HCT116 (cell line): ENCODE results near the gene ANKMY2. TPM values are rescaled to one million over a fixed set of nuclear protein-coding genes. Genes with fewer than 3 reads are reported as not detected.

Experiments
- ATAC-seq: fragments of 200-7000 bp; cut with Tn5 transposase; 2 replicates; pipeline ENCODE4 v1.9.1; 2020; ENCODE audit warnings: mild to moderate bottlenecking, moderate library complexity
- BruUV-seq: library from RNA; stranded (reverse); fragments of 400-500 nt; replicated peaks from 2 replicates; lab custom pipeline; 2021; lab: Mats Ljungman, UMichigan
- CTCF ChIA-PET: fragments of 300-600 bp; sonication (Branson Sonifier 250); formaldehyde crosslinking; loops from one replicate; lab custom pipeline; 2021; ENCODE audit warnings: antibody characterized with exemption; lab: Charles Lee
- POLR2A ChIA-PET: fragments of 300-600, 350-600 bp; sonication (Branson Sonifier 250); formaldehyde crosslinking; loops from one replicate; lab custom pipeline; 2021; ENCODE audit warnings: antibody characterized with exemption; lab: Charles Lee
- RAD21 ChIA-PET, 2 experiments: fragments of 300-600 bp; sonication (Branson Sonifier 250); formaldehyde crosslinking; loops; one replicate each; lab custom pipeline; 2023; ENCODE audit warnings: low total read pairs in 2 of 2; ENCODE audit not compliant: uncharacterized antibody in 2 of 2, unreplicated experiment in 2 of 2, low non-redundant PET in 1 of 2; lab: Charles Lee
- DNase-seq: peaks from one replicate; pipeline ENCODE4 v3.0.0-alpha.2; 2010; ENCODE audit warnings: low read depth, low spot score
- H2AFZ ChIP-seq: fragments of 200-600 bp; shearing (Covaris generic), sonication (generic); 2 replicates; pipeline ENCODE4 v1.6.1; 2017; ENCODE audit warnings: low read depth, mixed run types, mixed read lengths, antibody characterized with exemption, low read length; ENCODE audit not compliant: poor library complexity, severe bottlenecking
- H3K27ac ChIP-seq: 2 replicates; pipeline ENCODE4 v1.5.1; 2012; ENCODE audit warnings: low read depth, low read length
- H3K27me3 ChIP-seq: fragments of 200-600 bp; sonication (generic); 2 replicates; pipeline ENCODE4 v1.6.1; 2016; ENCODE audit warnings: mixed run types, low read length, mixed read lengths; ENCODE audit not compliant: insufficient read depth
- H3K36me3 ChIP-seq, 2 experiments: fragments of 200-500 bp in 1 of 2; fragments of 200-600 bp in 1 of 2; sonication (Bioruptor generic) in 1 of 2; sonication (generic) in 1 of 2; 2 replicates each; pipeline versions ENCODE4 v1.5.1 to v1.6.1; 2014 to 2016; ENCODE audit warnings: low read length in 2 of 2, inconsistent platforms in 1 of 2, mixed read lengths in 1 of 2, mixed run types in 1 of 2; ENCODE audit not compliant: insufficient read depth in 2 of 2, control insufficient read depth in 1 of 2
- H3K4me1 ChIP-seq, 2 experiments: fragments of 200-600 bp in 1 of 2; sonication (generic) in 1 of 2; 2 replicates each; pipeline versions ENCODE4 v1.5.1 to v1.6.1; 2012 to 2017; ENCODE audit warnings: low read length in 2 of 2, inconsistent platforms in 1 of 2, mild to moderate bottlenecking in 1 of 2, mixed read lengths in 1 of 2, mixed run types in 1 of 2, moderate library complexity in 1 of 2; ENCODE audit not compliant: insufficient read depth in 2 of 2, control insufficient read depth in 1 of 2
- H3K4me2 ChIP-seq: fragments of 200-600 bp; sonication (generic); 2 replicates; pipeline ENCODE4 v1.6.1; 2017; ENCODE audit warnings: mixed run types, low read length, mixed read lengths
- H3K4me3 ChIP-seq, 2 experiments: fragments of 200-600 bp in 1 of 2; sonication (generic) in 1 of 2; replicated peaks in 1 of 2; 2 replicates each; pipeline ENCODE4 v1.5.1; 2011 to 2016; ENCODE audit warnings: low read length in 2 of 2, control low read depth in 1 of 2, low read depth in 1 of 2, mild to moderate bottlenecking in 1 of 2, mixed read lengths in 1 of 2, mixed run types in 1 of 2
- H3K79me2 ChIP-seq: fragments of 200-600 bp; sonication (generic); 2 replicates; pipeline ENCODE4 v1.6.1; 2017; ENCODE audit warnings: mild to moderate bottlenecking, mixed run types, low read length, moderate library complexity, mixed read lengths; ENCODE audit not compliant: insufficient read depth
- H3K9ac ChIP-seq: fragments of 200-600 bp; sonication (generic); 2 replicates; pipeline ENCODE4 v1.6.1; 2016; ENCODE audit warnings: low read length, mixed read lengths
- H3K9me2 ChIP-seq: fragments of 200-600 bp; sonication (generic), shearing (Covaris generic); 2 replicates; pipeline ENCODE4 v1.6.1; 2017; ENCODE audit warnings: mixed run types, mild to moderate bottlenecking, moderate library complexity; ENCODE audit not compliant: insufficient read depth
- H3K9me3 ChIP-seq, 2 experiments: fragments of 200-500 bp in 1 of 2; fragments of 200-600 bp in 1 of 2; sonication (Bioruptor generic) in 1 of 2; sonication (generic) in 1 of 2; 2 replicates each; pipeline ENCODE4 v1.6.1; 2014 to 2017; ENCODE audit warnings: low read length in 2 of 2, mixed read lengths in 2 of 2, inconsistent platforms in 1 of 2, low read depth in 1 of 2, mild to moderate bottlenecking in 1 of 2, mixed run types in 1 of 2, moderate library complexity in 1 of 2; ENCODE audit not compliant: control insufficient read depth in 1 of 2, insufficient read depth in 1 of 2
- H4K20me1 ChIP-seq: fragments of 200-600 bp; sonication (generic), shearing (Covaris generic); 2 replicates; pipeline ENCODE4 v1.6.1; 2017; ENCODE audit warnings: mixed run types, mild to moderate bottlenecking, moderate library complexity; ENCODE audit not compliant: insufficient read depth
- ELF1 ChIP-seq: IDR thresholded peaks from 2 replicates; pipeline ENCODE4 v1.6.1; 2012; ENCODE audit warnings: low read depth, borderline replicate concordance
- EZH2 ChIP-seq: fragments of 200-600 bp; sonication (generic); IDR thresholded peaks from 2 replicates; pipeline ENCODE4 v1.6.1; 2017; ENCODE audit warnings: antibody characterized with exemption, mixed run types
- FOSL1 ChIP-seq: IDR thresholded peaks from 2 replicates; pipeline ENCODE4 v1.6.1; 2012; ENCODE audit warnings: low read depth
- JUND ChIP-seq: IDR thresholded peaks from 2 replicates; pipeline ENCODE4 v1.6.1; 2012
- POLR2AphosphoS5 ChIP-seq: IDR thresholded peaks from 2 replicates; pipeline ENCODE4 v1.6.1; 2011; ENCODE audit warnings: mild to moderate bottlenecking, low read depth, low read length, moderate library complexity
- SP1 ChIP-seq: IDR thresholded peaks from 2 replicates; pipeline ENCODE4 v1.6.1; 2012; ENCODE audit warnings: low read depth
- SRF ChIP-seq: IDR thresholded peaks from 2 replicates; pipeline ENCODE4 v1.6.1; 2012; ENCODE audit warnings: low read depth
- TCF7L2 ChIP-seq: IDR thresholded peaks from 2 replicates; pipeline ENCODE4 v1.7.0; 2011; ENCODE audit warnings: borderline replicate concordance, inconsistent platforms; ENCODE audit not compliant: insufficient read depth, insufficient read length; ENCODE audit errors: extremely low read depth
- ZFX ChIP-seq: fragments of 450-650 bp; IDR thresholded peaks from 2 replicates; pipeline ENCODE4 v1.6.1; 2017
- intact Hi-C: fragments of 100-400 bp; cut with micrococcal nuclease; formaldehyde crosslinking; loops from 2 replicates; pipeline ENCODE4 v1.10.0; 2022
- total RNA-seq: library from RNA; stranded (reverse); gene quantifications from one replicate; pipeline ENCODE4 v1.2.1, GENCODE V29; 2021; ENCODE audit not compliant: unreplicated experiment
- TF ChIP-seq, protein P1 (sequence below): IDR thresholded peaks from 2 replicates; pipeline ENCODE4 v1.6.1; 2012
- TF ChIP-seq, protein P2 (sequence below): IDR thresholded peaks from 2 replicates; pipeline ENCODE4 v1.6.1; 2012
- TF ChIP-seq, protein P3 (sequence below), 3 experiments: fragments of 200-600 bp in 1 of 3; sonication (generic) in 1 of 3; IDR thresholded peaks in 2 of 3; conservative IDR thresholded peaks in 1 of 3; 2 replicates each; pipeline ENCODE4 v1.5.1; 2012 to 2017; ENCODE audit warnings: low read depth in 2 of 3, low read length in 2 of 3, antibody characterized with exemption in 1 of 3, borderline replicate concordance in 1 of 3, control low read depth in 1 of 3, mild to moderate bottlenecking in 1 of 3, mixed read lengths in 1 of 3, mixed run types in 1 of 3, moderate library complexity in 1 of 3; ENCODE audit not compliant: insufficient read depth in 1 of 3
- TF ChIP-seq, protein P4 (sequence below): IDR thresholded peaks from 2 replicates; pipeline ENCODE4 v1.6.1; 2012; ENCODE audit warnings: low read depth

ANKMY2 gene
- total RNA-seq, 1 experiment from 2014 or later: 24.9 TPM

DNA sequence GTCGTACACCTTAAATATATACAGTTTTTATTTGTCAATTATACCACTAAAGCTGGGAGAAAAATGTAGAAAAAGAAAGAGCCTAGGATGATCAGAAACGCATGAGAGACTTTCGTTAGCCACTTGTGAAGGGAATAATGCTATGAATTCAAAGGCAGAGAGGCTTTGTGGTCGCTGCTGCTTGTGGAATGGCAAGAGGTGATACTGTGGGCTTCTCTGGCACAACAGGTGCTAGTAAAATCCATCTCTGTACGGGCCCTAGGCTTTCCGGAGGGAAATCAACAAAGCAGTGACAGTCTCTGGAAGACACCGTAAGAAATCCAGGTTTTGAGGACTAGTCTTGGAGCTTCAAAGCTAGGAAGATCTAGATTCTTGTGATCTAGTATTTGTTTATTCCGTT lies 66.3 kb downstream of the ANKMY2 start:
- no peak for ATAC-seq
- Histone ChIP-seq H4K20me1 (no peaks in the 10 kb centered on the region), H3K27me3 (no peaks in the 10 kb centered on the region), H3K4me3 (no peak overlapping the region), H3K79me2 (no peaks in the 10 kb centered on the region), H3K36me3 (no peaks in the 10 kb centered on the region), H3K9ac (no peak overlapping the region), H2AFZ (no peak overlapping the region), H3K9me2 (peaks cover 5% of the 10 kb centered on the region; the same call in 1 of the 2 replicates), H3K4me1 (no peaks in the 10 kb centered on the region), H3K9me3 (no peaks in the 10 kb centered on the region), H3K27ac (no peak overlapping the region), H3K4me2 (no peak overlapping the region)
- ChIA-PET POLR2A (no interaction called here), CTCF (no interaction called here), RAD21 (no interaction called here)
- TF ChIP-seq SP1 (no peak), ELF1 (no peak), EZH2 (no peak), TCF7L2 (no peak), SRF (no peak), ZFX (no peak), POLR2AphosphoS5 (no peak), FOSL1 (no peak), JUND (no peak)
- TF ChIP-seq, protein P1, sequence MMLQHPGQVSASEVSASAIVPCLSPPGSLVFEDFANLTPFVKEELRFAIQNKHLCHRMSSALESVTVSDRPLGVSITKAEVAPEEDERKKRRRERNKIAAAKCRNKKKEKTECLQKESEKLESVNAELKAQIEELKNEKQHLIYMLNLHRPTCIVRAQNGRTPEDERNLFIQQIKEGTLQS: no peak
- TF ChIP-seq, protein P2, sequence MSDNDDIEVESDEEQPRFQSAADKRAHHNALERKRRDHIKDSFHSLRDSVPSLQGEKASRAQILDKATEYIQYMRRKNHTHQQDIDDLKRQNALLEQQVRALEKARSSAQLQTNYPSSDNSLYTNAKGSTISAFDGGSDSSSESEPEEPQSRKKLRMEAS: no peak
- TF ChIP-seq, protein P3, sequence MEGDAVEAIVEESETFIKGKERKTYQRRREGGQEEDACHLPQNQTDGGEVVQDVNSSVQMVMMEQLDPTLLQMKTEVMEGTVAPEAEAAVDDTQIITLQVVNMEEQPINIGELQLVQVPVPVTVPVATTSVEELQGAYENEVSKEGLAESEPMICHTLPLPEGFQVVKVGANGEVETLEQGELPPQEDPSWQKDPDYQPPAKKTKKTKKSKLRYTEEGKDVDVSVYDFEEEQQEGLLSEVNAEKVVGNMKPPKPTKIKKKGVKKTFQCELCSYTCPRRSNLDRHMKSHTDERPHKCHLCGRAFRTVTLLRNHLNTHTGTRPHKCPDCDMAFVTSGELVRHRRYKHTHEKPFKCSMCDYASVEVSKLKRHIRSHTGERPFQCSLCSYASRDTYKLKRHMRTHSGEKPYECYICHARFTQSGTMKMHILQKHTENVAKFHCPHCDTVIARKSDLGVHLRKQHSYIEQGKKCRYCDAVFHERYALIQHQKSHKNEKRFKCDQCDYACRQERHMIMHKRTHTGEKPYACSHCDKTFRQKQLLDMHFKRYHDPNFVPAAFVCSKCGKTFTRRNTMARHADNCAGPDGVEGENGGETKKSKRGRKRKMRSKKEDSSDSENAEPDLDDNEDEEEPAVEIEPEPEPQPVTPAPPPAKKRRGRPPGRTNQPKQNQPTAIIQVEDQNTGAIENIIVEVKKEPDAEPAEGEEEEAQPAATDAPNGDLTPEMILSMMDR (IDR thresholded peaks at IDR 0.05 in 2 of 3, conservative IDR thresholded peaks at IDR 0.05 in 1 of 3; ENCODE audit: borderline replicate concordance in 1 of 3, insufficient read depth in 1 of 3, low read depth in 2 of 3, low read length in 2 of 3): no peak
- TF ChIP-seq, protein P4, sequence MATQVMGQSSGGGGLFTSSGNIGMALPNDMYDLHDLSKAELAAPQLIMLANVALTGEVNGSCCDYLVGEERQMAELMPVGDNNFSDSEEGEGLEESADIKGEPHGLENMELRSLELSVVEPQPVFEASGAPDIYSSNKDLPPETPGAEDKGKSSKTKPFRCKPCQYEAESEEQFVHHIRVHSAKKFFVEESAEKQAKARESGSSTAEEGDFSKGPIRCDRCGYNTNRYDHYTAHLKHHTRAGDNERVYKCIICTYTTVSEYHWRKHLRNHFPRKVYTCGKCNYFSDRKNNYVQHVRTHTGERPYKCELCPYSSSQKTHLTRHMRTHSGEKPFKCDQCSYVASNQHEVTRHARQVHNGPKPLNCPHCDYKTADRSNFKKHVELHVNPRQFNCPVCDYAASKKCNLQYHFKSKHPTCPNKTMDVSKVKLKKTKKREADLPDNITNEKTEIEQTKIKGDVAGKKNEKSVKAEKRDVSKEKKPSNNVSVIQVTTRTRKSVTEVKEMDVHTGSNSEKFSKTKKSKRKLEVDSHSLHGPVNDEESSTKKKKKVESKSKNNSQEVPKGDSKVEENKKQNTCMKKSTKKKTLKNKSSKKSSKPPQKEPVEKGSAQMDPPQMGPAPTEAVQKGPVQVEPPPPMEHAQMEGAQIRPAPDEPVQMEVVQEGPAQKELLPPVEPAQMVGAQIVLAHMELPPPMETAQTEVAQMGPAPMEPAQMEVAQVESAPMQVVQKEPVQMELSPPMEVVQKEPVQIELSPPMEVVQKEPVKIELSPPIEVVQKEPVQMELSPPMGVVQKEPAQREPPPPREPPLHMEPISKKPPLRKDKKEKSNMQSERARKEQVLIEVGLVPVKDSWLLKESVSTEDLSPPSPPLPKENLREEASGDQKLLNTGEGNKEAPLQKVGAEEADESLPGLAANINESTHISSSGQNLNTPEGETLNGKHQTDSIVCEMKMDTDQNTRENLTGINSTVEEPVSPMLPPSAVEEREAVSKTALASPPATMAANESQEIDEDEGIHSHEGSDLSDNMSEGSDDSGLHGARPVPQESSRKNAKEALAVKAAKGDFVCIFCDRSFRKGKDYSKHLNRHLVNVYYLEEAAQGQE: no peak
- no peak for DNase-seq
- intact Hi-C loops: no loop called here
- no TSS peak for BruUV-seq
